Measurements from ENCODE around the gene UBR1. TPM values are rescaled to one million over a fixed set of nuclear protein-coding genes. Genes with fewer than 3 reads are reported as not detected.

UBR1 gene
- polyA plus RNA-seq, 2 of the 4 experiments (the other 2 are of a cell fraction): 5.8 to 10.5 TPM

- ATAC-seq: no peak
Observed at GRCh38 chr15:43048935-43049334, 56.9 kb downstream of the UBR1 start.

GRCh38 chr15:43046484-43046883 lies 59.4 kb downstream of the UBR1 start:
- Histone ChIP-seq H3K4me1 (no peaks in the 10 kb centered on the region), H3K9me3 (no peaks in the 10 kb centered on the region), H3K4me3 (no peak overlapping the region), H3K4me2 (no peak overlapping the region), H3K27ac (no peak overlapping the region)
- ChIA-PET POLR2A (no interaction called here), CTCF (no interaction called here)
- 98% methylated on average over 2 of the region's 2 CpGs for WGBS (ENCODE audit: missing lambda C conversion rate)
- ATAC-seq (no peak), DNase-seq (ENCODE audit: low read depth in 1 of 2, low spot score in 1 of 2) (no peak), FAIRE-seq (no peak)
- TF ChIP-seq SMC3 (IDR thresholded peaks at IDR 0.05) (no peak), HOXA7 (CRISPR knock-in tag; IDR thresholded peaks at IDR 0.05) (no peak), REST (IDR thresholded peaks at IDR 0.05) (no peak), E2F6 (IDR thresholded peaks at IDR 0.05; ENCODE audit: borderline replicate concordance, low read depth) (no peak), ZSCAN20 (CRISPR knock-in tag; IDR thresholded peaks at IDR 0.05) (no peak), NFE2L2 (conservative IDR thresholded peaks at IDR 0.05; ENCODE audit: low read length) (no peak), ZC3H11A (IDR thresholded peaks at IDR 0.05) (no peak), RARB (CRISPR knock-in tag; IDR thresholded peaks at IDR 0.05) (no peak), NR3C1 (IDR thresholded peaks at IDR 0.05) (no peak), HDAC2 (IDR thresholded peaks at IDR 0.05) (no peak), CEBPB (IDR thresholded peaks at IDR 0.05) (no peak), HES2 (IDR thresholded peaks at IDR 0.05) (no peak), PHF8 (IDR thresholded peaks at IDR 0.05; ENCODE audit: borderline replicate concordance, low read depth) (no peak), CHD4 (IDR thresholded peaks at IDR 0.05; ENCODE audit: borderline replicate concordance) (no peak), TFCP2L1 (CRISPR knock-in tag; IDR thresholded peaks at IDR 0.05) (no peak), SREBF2 (IDR thresholded peaks at IDR 0.05) (no peak)

More at GRCh38 chr15:43048935-43049334, 56.9 kb downstream of the UBR1 start:
- no peaks in the 10 kb centered on the region for H3K9me3 ChIP-seq
- H3K4me3 ChIP-seq: no peak overlapping the region
- POLR2A ChIA-PET: no interaction called here
- no peak overlapping the region for H3K27ac ChIP-seq
- 96% methylated on average over 2 of the region's 2 CpGs for WGBS (ENCODE audit: missing lambda C conversion rate)
- DNase-seq (ENCODE audit: low read depth in 1 of 2, low spot score in 1 of 2): no peak
- TF ChIP-seq HOXB5 (CRISPR knock-in tag; IDR thresholded peaks at IDR 0.05): no peak
- TF ChIP-seq NR3C1 (IDR thresholded peaks at IDR 0.05): no peak
- no peak for TF ChIP-seq POLR2A (IDR thresholded peaks at IDR 0.05; ENCODE audit: low read length)
- TF ChIP-seq RCOR1 (IDR thresholded peaks at IDR 0.05; ENCODE audit: low read depth, low read length): no peak
- TF ChIP-seq MAX (IDR thresholded peaks at IDR 0.05): no peak
- TF ChIP-seq JUN (IDR thresholded peaks at IDR 0.05): no peak
- no peak for TF ChIP-seq CBX8 (IDR thresholded peaks at IDR 0.05)
- no peak for TF ChIP-seq CEBPB (IDR thresholded peaks at IDR 0.05)
- TF ChIP-seq GATA3 (IDR thresholded peaks at IDR 0.05; ENCODE audit: borderline replicate concordance): no peak
- TF ChIP-seq RNF2 (IDR thresholded peaks at IDR 0.05; ENCODE audit: borderline replicate concordance, low read depth): no peak
- TF ChIP-seq RARB (CRISPR knock-in tag; IDR thresholded peaks at IDR 0.05): no peak
- no peak for TF ChIP-seq ZNF302 (CRISPR knock-in tag; IDR thresholded peaks at IDR 0.05)
- no peak for TF ChIP-seq PBX3 (IDR thresholded peaks at IDR 0.05)
- TF ChIP-seq HOXB13 (CRISPR knock-in tag; IDR thresholded peaks at IDR 0.05; ENCODE audit: low read depth): no peak
- TF ChIP-seq CHD4 (IDR thresholded peaks at IDR 0.05; ENCODE audit: borderline replicate concordance): no peak
- TF ChIP-seq ATOH8 (CRISPR knock-in tag; IDR thresholded peaks at IDR 0.05; ENCODE audit: low read depth): no peak
- no peak for TF ChIP-seq NPAS2 (CRISPR knock-in tag; IDR thresholded peaks at IDR 0.05; ENCODE audit: borderline replicate concordance)
- FAIRE-seq: no peak
- CTCF ChIA-PET: no interaction called here
- no peak overlapping the region for H3K4me2 ChIP-seq
- H3K4me1 ChIP-seq: no peaks in the 10 kb centered on the region
